GM18520 (cell line): ENCODE data around the gene TEKT5.

Source experiments
- ATAC-seq: cut with Tn5 transposase; IDR thresholded peaks from one replicate; pipeline ENCODE4 v1.9.1; 2021; ENCODE audit not compliant: unreplicated experiment

TEKT5 gene

DNA sequence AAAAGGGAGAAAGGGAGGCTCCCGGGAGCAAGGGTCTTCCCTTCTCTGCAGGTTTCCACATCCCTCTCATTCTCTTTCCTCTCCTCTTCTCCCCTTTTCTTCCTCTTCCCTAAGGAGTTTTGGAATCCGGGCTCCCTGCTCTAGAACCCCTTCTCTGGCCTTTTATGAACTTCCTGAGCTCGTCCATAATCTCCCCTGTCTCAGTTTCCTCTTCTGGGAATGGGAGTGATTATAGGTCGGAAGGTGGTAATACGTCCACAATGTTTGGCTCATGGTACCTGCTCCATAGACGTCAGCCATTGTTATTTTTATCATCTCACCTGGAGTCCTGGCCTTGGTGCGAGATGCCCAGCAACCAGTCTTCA is 113.9 kb downstream of the TEKT5 start:
- ATAC-seq = no peak

GRCh38 chr16:10579965-10580882 is 114.5 kb downstream of the TEKT5 start, which contains the start of gene EMP2:
Gene EMP2 (minus strand): TSS chr16:10580598. CDS start chr16:10547617, 32,981 bp downstream.
- ATAC-seq = no peak

DNA sequence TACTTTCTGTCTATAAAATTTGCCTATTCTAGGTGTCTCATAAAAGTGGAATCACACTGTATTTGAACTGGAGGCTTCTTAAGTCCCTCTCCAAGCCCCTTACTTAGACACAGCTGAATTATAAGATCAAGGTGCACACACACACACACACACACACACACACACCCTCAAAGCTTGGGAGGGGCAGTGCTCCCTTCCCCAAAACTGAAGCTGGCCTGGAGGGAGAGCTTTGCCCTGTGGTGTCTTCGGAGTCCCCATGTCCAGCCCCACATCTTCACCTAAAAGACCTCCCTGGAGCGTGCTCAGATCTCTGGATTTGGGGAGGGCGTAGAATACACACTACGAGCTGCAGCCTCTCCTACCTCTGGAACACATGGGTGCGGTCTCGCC is 115.2 kb downstream of the TEKT5 start:
- ATAC-seq = no peak

DNA sequence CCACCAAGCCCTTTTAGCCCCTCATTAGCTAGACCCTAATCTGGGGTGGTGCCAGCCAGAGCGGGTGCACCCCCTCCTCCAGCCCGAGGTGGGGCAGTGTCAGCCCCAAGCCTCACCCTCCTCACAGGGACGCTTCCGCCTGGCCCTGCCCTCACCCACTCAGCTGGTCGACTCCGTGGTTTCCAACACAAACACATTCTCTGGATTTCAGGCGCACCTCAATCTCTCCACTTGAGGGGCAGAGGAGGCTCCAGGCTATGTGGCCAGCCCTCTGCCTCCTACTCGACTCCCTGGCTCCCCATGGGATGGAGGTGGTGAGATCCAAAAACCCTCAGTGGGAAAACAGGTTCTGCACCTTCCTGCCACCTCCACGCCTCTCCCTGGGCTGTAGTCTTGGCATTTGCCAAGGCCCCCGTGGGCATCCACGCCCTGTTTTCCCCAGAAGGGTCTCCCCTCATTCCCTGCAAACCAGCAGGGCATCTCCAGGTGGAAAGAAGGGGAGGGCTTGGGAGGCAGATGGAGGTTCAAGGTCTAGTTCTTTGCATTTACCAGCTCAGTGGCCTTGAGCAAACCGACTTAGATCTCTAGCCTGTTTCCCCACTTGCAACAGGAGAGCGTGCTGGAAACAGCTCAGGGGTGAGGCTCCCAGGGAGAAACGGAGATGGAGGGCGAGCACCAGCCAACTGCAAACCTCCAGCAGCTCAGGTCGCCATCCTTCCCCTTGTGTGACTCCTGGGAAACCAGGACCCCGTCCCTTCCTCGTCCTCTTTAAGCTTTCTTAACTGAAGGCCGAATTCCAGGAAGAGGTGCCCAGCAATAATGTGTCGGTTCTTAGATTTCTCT is 116.0 kb downstream of the TEKT5 start:
- ATAC-seq = no peak
